ENCODE data around the gene NACA.

DNA sequence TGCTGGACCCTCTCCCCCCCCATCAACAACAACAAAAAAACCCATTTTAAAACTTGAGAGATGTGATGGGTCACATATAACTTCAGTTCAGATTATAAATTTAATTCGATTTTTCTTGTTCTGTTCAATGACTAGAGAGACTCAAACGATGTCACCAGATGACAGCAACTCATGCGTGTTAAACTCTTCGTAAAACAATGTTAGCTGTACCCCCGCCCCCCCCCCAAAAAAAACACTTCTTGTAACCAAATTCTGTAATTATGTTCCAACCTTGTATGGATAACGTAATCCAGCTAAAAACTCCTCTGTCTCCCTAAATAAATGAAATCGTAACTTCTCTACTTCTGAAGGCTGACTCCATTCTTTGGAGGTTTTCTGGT is 614 bp upstream of the NACA start:
- TF ChIP-seq, protein P1, sequence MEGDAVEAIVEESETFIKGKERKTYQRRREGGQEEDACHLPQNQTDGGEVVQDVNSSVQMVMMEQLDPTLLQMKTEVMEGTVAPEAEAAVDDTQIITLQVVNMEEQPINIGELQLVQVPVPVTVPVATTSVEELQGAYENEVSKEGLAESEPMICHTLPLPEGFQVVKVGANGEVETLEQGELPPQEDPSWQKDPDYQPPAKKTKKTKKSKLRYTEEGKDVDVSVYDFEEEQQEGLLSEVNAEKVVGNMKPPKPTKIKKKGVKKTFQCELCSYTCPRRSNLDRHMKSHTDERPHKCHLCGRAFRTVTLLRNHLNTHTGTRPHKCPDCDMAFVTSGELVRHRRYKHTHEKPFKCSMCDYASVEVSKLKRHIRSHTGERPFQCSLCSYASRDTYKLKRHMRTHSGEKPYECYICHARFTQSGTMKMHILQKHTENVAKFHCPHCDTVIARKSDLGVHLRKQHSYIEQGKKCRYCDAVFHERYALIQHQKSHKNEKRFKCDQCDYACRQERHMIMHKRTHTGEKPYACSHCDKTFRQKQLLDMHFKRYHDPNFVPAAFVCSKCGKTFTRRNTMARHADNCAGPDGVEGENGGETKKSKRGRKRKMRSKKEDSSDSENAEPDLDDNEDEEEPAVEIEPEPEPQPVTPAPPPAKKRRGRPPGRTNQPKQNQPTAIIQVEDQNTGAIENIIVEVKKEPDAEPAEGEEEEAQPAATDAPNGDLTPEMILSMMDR (IDR thresholded peaks at IDR 0.05), result no peak
- TF ChIP-seq POLR2AphosphoS5 (IDR thresholded peaks at IDR 0.05; ENCODE audit: insufficient read depth in 1 of 2, low read depth in 1 of 2), result no peak

All from vagina (tissue), 2 donors.